Right ventricle myocardium inferior (tissue), 1 donor: ENCODE results near the gene ADAMTS7. TPM values are rescaled to one million over a fixed set of nuclear protein-coding genes. Genes with fewer than 3 reads are reported as not detected.
A peak's percentile ranks its signal among the peaks of the same experiment; 100 is the strongest.
"Not testable (repeated sequence)": the region's sequence is repeated elsewhere in the genome, so short reads cannot be mapped to it uniquely, and the experiment has no call there.

ENCODE experiments used
- ATAC-seq: fragments of 200-7000 bp; cut with Tn5 transposase; one replicate; pipeline ENCODE4 v1.9.1; 2020; ENCODE audit warnings: mild to moderate bottlenecking, moderate library complexity
- DNase-seq: peaks from one replicate; pipeline ENCODE4 v3.0.0; 2021; ENCODE audit errors: missing footprints
- intact Hi-C: fragments of 100-400 bp; cut with DNase I; formaldehyde crosslinking; loops from one replicate; pipeline ENCODE4 v1.11.0; 2022
- total RNA-seq: library from RNA; stranded (reverse); fragmentation: NEBNext Ultra II Directional; extraction: Animal tissue kit (Norgen Biotek cat#: 25700); gene quantifications from one replicate; pipeline ENCODE4 v1.2.1, GENCODE V29; 2021
- donor health status: DM: no; HTN: yes; CAD: no; lungs with severe emphysema.

The ADAMTS7 gene
- total RNA-seq, 1 donor from 2014 or later = 32.1 TPM

GRCh38 chr15:78749831-78750230, 61.4 kb downstream of the ADAMTS7 start:
- no peak for DNase-seq
- intact Hi-C loops = loop anchor here (5.0 kb wide), 1 partner anchor 62 kb away; the partner anchor contains the start of gene ADAMTS7
- no peak for ATAC-seq

GRCh38 chr15:78747877-78748276, 63.4 kb downstream of the ADAMTS7 start:
- DNase-seq, intact Hi-C loops, ATAC-seq: not testable (repeated sequence)

- ATAC-seq, intact Hi-C loops, DNase-seq: not testable (repeated sequence)
Observed at GRCh38 chr15:78741674-78742073, 69.6 kb downstream of the ADAMTS7 start.

GRCh38 chr15:78740904-78741274, 70.4 kb downstream of the ADAMTS7 start:
- intact Hi-C loops = no loop called here
- DNase-seq = no peak

GRCh38 chr15:78739996-78740903, 71.0 kb downstream of the ADAMTS7 start:
- DNase-seq (peak; percentile 71), ATAC-seq (no peak)
- intact Hi-C loops = no loop called here

More at GRCh38 chr15:78740904-78741274, 70.4 kb downstream of the ADAMTS7 start:
- no peak for ATAC-seq

- intact Hi-C loops = no loop called here
Observed at GRCh38 chr15:78739206-78739605, 72.1 kb downstream of the ADAMTS7 start.

GRCh38 chr15:78737931-78738558, 73.2 kb downstream of the ADAMTS7 start:
- intact Hi-C loops, ATAC-seq: not testable (repeated sequence)
- peak; percentile 60 for DNase-seq

More at GRCh38 chr15:78739206-78739605, 72.1 kb downstream of the ADAMTS7 start:
- DNase-seq = no peak
- no peak for ATAC-seq

- DNase-seq = no peak
- intact Hi-C loops = no loop called here
- ATAC-seq = no peak
Observed at GRCh38 chr15:78737187-78737820, 74.0 kb downstream of the ADAMTS7 start.

- intact Hi-C loops, ATAC-seq, DNase-seq: not testable (repeated sequence)
Observed at GRCh38 chr15:78736286-78736685, 75.0 kb downstream of the ADAMTS7 start.

- intact Hi-C loops = no loop called here
- no peak for ATAC-seq
- DNase-seq = no peak
Observed at GRCh38 chr15:78734451-78735064, 76.7 kb downstream of the ADAMTS7 start.

- ATAC-seq = no peak
- intact Hi-C loops = no loop called here
- DNase-seq = no peak
Observed at GRCh38 chr15:78732634-78733033, 78.6 kb downstream of the ADAMTS7 start.

- ATAC-seq (no peak), DNase-seq (no peak)
- intact Hi-C loops = no loop called here
Observed at GRCh38 chr15:78730955-78731354, 80.3 kb downstream of the ADAMTS7 start.

- intact Hi-C loops, ATAC-seq, DNase-seq: not testable (repeated sequence)
Observed at GRCh38 chr15:78728427-78728826, 82.8 kb downstream of the ADAMTS7 start.

GRCh38 chr15:78727561-78727960, 83.7 kb downstream of the ADAMTS7 start:
- ATAC-seq = no peak
- intact Hi-C loops = no loop called here
- DNase-seq = no peak

GRCh38 chr15:78726870-78727551, 84.3 kb downstream of the ADAMTS7 start:
- intact Hi-C loops = no loop called here
- no peak for DNase-seq

GRCh38 chr15:78719819-78720450, 91.3 kb downstream of the ADAMTS7 start:
- intact Hi-C loops, ATAC-seq, DNase-seq: not testable (repeated sequence)

More at GRCh38 chr15:78726870-78727551, 84.3 kb downstream of the ADAMTS7 start:
- no peak for ATAC-seq

GRCh38 chr15:78718837-78719236, 92.4 kb downstream of the ADAMTS7 start:
- ATAC-seq = no peak
- intact Hi-C loops = no loop called here
- DNase-seq = no peak
